Measurements from ENCODE around the gene POLG2.

POLG2 gene

DNA sequence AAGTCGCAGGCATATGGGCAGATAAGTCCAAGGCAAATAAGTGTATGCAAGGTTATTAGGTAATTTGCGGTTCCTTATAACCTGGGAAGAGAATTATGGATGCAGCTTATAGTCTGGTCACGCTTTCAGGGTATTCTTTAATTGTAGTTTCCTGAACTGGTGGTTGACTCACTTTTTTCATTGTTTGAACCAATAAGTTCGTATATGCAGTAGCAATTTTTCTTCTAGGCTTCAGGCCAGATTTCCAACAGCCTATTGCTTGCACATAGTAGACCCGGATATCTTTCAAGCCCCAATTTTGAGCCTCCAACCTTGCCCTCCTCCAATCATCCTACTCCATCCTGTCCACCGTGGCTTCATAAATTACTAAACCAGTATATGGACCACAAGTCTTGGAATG is 22.7 kb upstream of the POLG2 start:
- no peak for DNase-seq
- no peak for TF ChIP-seq POLR2A (IDR thresholded peaks at IDR 0.05; ENCODE audit: low read length)
- TF ChIP-seq GATA1 (IDR thresholded peaks at IDR 0.05; ENCODE audit: low read depth, low read length) = no peak

DNA sequence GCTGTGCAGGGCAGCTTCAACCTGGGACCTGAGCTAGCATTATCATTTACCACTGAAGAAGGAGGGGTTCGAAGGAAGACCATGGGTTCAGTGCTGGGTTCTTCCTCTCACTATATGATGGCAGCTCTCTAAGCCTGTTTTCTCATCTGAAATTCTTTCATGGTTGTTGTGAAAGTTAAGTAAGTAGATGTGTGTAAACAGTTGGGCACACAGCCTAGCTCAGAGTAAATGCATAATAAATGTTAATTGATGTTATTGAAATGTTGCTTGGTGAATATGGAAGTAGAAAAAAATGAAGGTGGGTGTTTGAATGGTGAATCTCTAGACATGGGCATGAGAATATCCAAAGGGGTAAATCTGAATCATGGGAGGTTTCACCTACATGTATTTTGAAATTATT is 19.0 kb upstream of the POLG2 start:
- no peak for TF ChIP-seq GATA1 (IDR thresholded peaks at IDR 0.05; ENCODE audit: low read depth, low read length)
- no peak for TF ChIP-seq POLR2A (IDR thresholded peaks at IDR 0.05; ENCODE audit: low read length)
- no peak for DNase-seq

DNA sequence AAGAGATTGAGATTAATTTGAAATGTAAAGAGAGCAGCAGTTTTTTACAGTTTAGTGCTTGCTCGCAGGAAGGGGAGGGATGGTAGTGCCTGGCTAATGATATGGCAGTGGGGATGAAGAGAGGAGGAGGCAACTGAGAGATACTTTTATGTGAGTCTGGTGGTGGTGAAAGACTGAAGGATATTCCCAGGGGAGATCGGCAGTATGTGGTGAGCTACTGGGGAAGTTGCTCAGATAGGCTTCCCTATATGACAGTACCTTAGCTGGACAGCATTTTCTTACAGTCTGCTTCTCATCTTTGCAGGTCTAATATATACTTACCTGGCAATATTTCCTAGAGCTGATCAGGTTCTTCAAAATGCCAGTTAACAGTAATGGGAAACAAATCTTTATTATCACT is 18.6 kb upstream of the POLG2 start:
- DNase-seq = no peak
- TF ChIP-seq POLR2A (IDR thresholded peaks at IDR 0.05; ENCODE audit: low read length) = no peak
- TF ChIP-seq GATA1 (IDR thresholded peaks at IDR 0.05; ENCODE audit: low read depth, low read length) = no peak

DNA sequence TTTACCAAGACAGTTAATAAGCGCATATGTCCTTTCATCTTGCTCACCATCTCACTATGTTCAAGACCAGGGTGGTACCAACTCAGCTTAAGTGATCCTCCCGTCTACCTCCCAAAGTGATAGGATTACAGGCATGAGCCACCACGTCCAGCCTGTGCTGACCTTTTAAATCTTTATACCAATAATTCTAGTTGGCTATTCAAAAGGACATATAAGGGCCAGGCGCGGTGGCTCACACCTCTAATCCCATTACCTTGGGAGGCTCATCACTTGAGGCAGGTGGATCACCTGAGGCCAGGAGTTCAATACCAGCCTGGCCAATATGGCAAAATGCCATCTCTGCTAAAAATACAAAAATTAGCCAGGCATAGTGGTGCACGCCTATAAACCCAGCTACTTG is 12.3 kb upstream of the POLG2 start:
- TF ChIP-seq GATA1 (IDR thresholded peaks at IDR 0.05; ENCODE audit: low read depth, low read length) (no peak), POLR2A (IDR thresholded peaks at IDR 0.05; ENCODE audit: low read length) (no peak)
- DNase-seq = no peak

DNA sequence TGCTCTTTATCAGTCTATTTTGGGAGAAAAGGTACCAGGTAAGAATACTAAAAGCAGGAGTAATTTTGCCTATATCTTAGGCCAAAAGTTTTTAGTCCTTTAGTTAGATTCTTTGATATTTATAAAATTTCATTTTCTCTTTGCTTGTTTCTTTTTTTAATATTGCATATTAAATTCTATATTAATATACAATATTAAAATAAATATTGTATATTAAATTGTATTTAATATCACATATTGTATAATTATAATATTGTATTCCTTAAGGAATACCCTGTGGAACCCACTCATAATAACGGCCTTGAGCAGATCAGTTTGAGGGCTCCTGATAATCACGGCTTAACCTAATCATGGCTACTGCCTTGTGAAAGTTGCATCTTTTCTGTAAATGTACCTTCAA is 11.8 kb upstream of the POLG2 start:
- no peak for DNase-seq
- no peak for TF ChIP-seq GATA1 (IDR thresholded peaks at IDR 0.05; ENCODE audit: low read depth, low read length)
- TF ChIP-seq POLR2A (IDR thresholded peaks at IDR 0.05; ENCODE audit: low read length) = no peak

DNA sequence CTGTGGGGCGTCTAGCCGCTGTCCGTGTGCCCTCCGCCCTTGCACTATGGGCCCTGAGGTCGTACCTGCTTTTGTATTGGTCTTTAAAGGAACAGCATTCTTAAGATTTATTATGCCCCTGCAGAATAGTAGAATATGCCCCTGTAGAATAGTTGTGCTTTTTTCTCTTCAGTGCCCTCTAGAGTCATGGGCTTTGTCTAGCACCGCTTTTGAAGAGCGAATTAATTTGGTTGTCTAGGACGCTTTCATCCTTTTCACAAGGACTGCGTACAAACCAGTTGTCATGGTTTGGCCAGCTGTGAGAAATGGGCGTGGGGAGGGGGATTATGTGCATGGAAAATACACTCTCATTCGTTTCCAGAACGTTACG is 10.5 kb upstream of the POLG2 start:
- peak; percentile 78 to 82 for DNase-seq
- no peak for TF ChIP-seq GATA1 (IDR thresholded peaks at IDR 0.05; ENCODE audit: low read depth, low read length)
- TF ChIP-seq POLR2A (IDR thresholded peaks at IDR 0.05; ENCODE audit: low read length) = no peak

DNA sequence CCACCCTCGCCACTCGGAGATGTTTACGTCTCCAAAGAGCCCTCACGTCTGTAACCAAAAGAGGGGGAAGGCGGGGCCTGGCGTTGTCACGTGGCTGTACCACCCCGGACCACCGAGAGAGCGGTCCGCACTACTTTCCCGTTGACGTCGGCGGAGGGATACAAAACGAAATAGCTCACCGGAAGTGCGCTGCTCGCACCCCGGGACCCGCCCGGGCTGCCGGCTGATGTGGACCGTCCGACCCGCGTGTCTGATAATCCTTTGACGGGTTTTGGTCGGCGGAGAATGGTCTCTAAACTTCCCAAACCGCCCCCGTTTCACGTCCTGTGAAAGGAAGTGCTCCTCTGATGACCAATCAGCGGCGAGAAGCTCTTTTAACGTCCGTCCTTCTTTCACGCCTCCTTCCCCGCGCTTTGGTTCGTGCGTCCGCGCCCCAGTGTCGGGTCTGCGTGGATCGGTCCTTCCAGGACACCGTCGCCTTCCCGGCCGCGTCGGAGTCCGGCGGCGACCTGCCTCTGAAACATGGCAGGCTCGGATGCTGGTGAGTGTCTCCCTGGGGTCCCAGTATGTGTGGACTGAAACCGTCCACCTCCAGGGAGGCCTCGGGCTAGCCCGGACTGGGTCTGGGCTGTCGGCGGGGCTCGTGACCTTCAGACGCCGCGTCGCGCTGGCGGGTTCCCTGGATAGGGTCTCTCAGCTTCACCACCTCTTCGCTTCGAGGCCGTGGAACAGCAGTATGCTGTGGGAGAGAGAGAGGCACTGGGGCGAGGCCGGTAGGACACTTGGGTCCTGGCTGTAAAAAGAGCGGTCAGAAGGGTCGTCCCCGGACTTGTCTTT is 9.9 kb upstream of the POLG2 start, which contains the start of gene CEP95:
Gene CEP95 (plus strand): TSS at position 402 of the 837 bp plus-strand sequence. CDS start 121 bp downstream, at position 523.
- TF ChIP-seq POLR2A (IDR thresholded peaks at IDR 0.05; ENCODE audit: low read length) = peak; percentile 88
- TF ChIP-seq GATA1 (IDR thresholded peaks at IDR 0.05; ENCODE audit: low read depth, low read length) = no peak
- peak; percentile 99 for DNase-seq

DNA sequence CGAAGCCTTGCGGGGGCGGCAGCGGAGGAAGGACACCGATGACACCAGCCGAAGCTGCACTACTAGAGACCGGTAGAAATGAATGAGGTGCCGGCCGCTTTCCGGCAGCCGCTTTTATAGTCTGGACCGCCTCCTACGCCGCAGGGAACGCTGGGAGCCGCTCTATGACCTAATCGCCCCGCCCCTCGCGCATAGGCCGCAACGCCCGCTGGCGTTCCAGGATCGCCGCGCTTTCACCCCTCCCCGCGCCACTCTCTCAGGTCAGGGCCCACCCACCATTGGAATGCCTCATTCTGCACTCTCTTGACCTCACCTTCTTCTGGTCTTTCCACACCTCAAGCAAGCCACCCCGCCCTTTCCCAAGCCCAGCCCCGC is 9.3 kb upstream of the POLG2 start, which contains the start of gene DDX5:
Gene DDX5 (minus strand): TSS at position 89 of the 375 bp plus-strand sequence. CDS start 170 bp downstream, outside the sequence.
- DNase-seq = peak; percentile 99
- TF ChIP-seq POLR2A (IDR thresholded peaks at IDR 0.05; ENCODE audit: low read length) (peak; percentile 97), GATA1 (IDR thresholded peaks at IDR 0.05; ENCODE audit: low read depth, low read length) (no peak)

DNA sequence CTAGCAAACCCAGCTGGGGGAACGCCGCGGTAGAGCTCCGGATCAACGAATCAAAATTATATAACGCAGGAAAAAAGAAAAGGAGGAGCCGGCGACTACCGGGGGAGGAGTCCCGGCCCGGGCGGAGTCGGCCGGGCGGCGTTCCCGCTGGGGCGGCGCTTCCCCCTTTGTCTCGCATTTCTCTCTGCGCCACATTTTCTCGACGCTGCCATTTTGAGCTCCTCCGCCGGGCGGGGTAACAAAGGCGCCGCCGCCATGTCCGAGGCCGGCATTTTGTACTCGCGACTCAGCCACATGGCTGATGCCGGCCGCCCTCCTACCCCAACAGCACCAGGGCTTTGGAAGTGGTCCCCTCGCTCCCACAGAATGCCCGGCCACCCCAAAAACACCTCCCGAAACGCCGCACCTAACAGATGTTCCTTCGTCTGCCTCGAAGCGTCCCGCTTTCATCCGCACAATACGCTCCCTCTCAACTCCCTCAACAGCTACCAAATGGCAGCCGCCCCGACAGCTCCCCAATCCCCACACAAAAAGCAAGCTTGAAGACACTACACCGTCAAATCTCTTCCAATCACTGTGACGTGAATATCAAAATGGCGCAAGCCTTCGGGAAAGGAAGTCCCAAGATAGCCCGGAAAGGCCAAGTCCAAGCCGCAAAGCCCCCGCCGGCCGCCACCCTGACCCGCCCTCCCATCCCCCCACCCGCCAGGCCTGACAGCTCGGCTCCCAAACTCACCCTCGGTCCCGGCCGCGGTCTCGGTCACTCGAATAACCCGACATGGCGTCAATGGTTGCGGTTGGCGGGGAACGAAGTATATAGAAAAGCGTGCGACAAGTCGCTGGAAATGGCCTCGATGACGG is 8.7 kb upstream of the POLG2 start:
- DNase-seq = peak; percentile 89 to 95
- TF ChIP-seq POLR2A (IDR thresholded peaks at IDR 0.05; ENCODE audit: low read length) = peak; percentile 20
- TF ChIP-seq GATA1 (IDR thresholded peaks at IDR 0.05; ENCODE audit: low read depth, low read length) = no peak

DNA sequence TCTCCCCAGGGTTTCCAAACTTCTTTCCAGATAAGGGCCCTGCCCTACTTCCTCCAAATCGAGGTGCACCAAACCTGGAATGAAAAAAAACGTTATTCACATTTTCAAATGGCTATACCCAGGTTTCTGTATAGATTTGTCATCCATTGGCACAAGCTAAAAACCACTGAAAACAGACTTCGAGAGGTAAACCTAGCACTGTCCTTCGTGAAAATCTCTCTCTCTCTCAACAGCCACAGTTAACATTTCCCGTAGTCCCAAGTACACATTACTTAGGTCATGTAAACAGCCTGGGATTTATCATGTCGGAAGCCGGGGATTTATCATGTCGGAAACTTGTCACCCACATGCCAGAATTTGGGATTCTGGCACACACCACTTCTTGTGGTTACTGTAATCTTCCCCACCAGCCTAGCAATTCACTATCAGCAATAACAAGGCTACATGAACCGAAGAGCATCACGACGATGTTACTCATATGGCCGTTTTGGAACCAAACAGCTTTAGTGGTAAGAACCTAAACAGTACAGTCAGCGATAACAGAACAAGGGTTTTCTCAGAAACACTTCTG is 8.0 kb upstream of the POLG2 start:
- TF ChIP-seq GATA1 (IDR thresholded peaks at IDR 0.05; ENCODE audit: low read depth, low read length) = no peak
- TF ChIP-seq POLR2A (IDR thresholded peaks at IDR 0.05; ENCODE audit: low read length) = peak; percentile 40
- DNase-seq = peak; percentile 89 to 93

DNA sequence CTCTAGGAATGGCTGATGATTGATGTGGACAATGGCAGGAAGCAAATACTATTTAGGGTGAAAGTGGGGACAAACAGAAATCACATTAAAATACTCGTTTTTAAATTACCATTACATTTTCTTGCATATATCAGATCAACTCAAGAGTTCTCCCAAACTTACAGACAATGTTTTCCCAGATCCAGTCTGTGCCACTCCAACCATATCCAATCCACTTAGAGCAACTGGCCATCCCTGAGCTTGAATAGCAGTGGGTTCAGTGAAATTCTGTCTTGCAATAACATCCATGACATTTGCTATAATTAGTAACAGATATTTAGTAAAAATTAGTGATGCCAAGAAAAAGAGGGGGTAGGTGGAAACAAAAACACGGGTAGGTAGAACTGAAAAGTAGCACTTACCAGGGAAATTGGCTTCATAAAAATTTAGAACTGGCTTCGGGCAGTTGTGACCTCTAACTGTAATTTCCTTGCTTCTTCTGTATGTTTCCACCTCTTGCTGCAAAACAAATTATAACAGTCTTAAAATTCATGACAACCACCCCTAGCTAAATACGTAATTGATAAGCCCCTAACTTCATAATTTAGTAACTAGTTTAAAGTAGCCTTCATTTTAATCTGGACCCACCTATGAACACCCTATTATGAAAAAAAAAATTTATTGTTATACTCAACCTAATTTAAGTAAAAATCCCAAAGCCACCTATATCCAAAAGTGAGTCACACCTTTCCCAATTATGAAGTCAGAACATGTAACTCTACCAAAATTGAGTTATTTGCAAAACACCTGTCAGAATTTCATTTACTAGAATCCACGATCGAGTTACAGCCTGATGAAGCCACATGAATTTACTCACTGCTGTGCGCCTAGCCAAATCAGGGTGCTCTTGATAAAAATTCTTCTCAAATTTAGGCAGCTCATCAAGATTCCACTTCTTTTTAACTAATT is 7.2 kb upstream of the POLG2 start:
- TF ChIP-seq POLR2A (IDR thresholded peaks at IDR 0.05; ENCODE audit: low read length) (no peak), GATA1 (IDR thresholded peaks at IDR 0.05; ENCODE audit: low read depth, low read length) (no peak)
- DNase-seq = peak in 1 of 2 experiments; percentile 69

DNA sequence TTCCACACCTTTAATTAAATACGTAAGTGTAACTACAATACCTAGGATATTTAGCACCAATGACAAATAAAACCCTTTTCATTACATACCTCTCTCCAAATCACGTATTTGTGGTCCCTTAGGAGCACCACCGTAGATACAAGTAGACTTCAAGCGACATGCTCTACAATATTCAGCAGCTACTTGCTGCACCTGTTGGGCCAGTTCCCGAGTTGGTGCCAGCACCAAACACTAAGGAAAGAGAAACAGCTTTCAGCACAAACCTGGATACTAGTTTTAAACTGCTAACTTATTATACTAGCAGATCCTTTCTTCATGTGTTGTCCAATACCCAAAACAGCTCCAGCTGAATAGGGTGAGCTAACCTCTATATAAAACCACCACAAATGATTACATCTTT is 6.5 kb upstream of the POLG2 start:
- TF ChIP-seq GATA1 (IDR thresholded peaks at IDR 0.05; ENCODE audit: low read depth, low read length) (no peak), POLR2A (IDR thresholded peaks at IDR 0.05; ENCODE audit: low read length) (no peak)

DNA sequence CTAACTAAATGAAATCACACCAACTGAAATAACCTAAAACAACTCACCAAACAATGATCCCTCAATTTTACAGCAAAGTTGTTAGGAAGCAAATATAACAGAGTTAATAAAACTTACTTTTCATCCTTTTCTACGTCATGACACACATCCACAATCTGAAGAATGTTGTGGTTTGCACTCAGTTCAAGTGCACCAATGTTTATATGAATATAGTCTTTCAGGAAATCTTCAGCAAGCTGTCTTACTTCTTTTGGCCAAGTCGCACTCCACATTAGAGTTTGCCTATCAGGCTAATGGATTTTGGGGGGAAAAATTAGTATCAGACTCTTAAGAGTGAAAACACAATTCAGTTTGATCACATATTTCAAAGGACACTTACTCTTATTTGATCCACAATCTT is 6.0 kb upstream of the POLG2 start:
- no peak for DNase-seq
- no peak for TF ChIP-seq GATA1 (IDR thresholded peaks at IDR 0.05; ENCODE audit: low read depth, low read length)
- peak; percentile 20 for TF ChIP-seq POLR2A (IDR thresholded peaks at IDR 0.05; ENCODE audit: low read length)

More for the DNA sequence above, 6.5 kb upstream of the POLG2 start:
- no peak for DNase-seq

All from erythroblast (primary cell).